Neural cell (in vitro differentiated cells): Measurements from ENCODE around the gene ATP5PO. TPM values are rescaled to one million over a fixed set of nuclear protein-coding genes. Genes with fewer than 3 reads are reported as not detected.
"Not testable (repeated sequence)": the region's sequence is repeated elsewhere in the genome, so short reads cannot be mapped to it uniquely, and the experiment has no call there.

ENCODE experiments used
- H2AFZ ChIP-seq: fragments of 200-600, 300-800 bp; sonication (generic), shearing (Covaris generic); 2 replicates; pipeline ENCODE4 v1.6.0; 2014; ENCODE audit warnings: low read depth, mild to moderate bottlenecking, antibody characterized with exemption, low read length, moderate library complexity
- H3F3A ChIP-seq: fragments of 200-600 bp; shearing (Covaris generic); 2 replicates; pipeline ENCODE4 v1.6.1; 2016; ENCODE audit warnings: mild to moderate bottlenecking, moderate library complexity, mixed read lengths, antibody characterized with exemption, low read length; ENCODE audit not compliant: insufficient read depth, poor library complexity, severe bottlenecking
- H3K27ac ChIP-seq: fragments of 200-600, 300-800 bp; sonication (generic), shearing (Covaris generic); 2 replicates; pipeline ENCODE4 v1.5.1; 2014; ENCODE audit warnings: mild to moderate bottlenecking, low read length, moderate library complexity
- H3K27me3 ChIP-seq: fragments of 300-800, 200-600 bp; sonication (generic), shearing (Covaris generic); 2 replicates; pipeline ENCODE4 v1.6.0; 2014; ENCODE audit warnings: mild to moderate bottlenecking, low read depth, low read length, moderate library complexity; ENCODE audit not compliant: insufficient read depth
- H3K36me3 ChIP-seq: fragments of 300-800, 200-600 bp; sonication (generic), shearing (Covaris generic); 2 replicates; pipeline ENCODE4 v1.5.1; 2014; ENCODE audit warnings: mild to moderate bottlenecking, antibody characterized with exemption, low read length, moderate library complexity; ENCODE audit not compliant: insufficient read depth
- H3K4me2 ChIP-seq: fragments of 300-800, 200-600 bp; sonication (generic), shearing (Covaris generic); 2 replicates; pipeline ENCODE4 v1.6.0; 2014; ENCODE audit warnings: mild to moderate bottlenecking, low read length
- H3K4me3 ChIP-seq: fragments of 300-800, 200-600 bp; sonication (generic), shearing (Covaris generic); 2 replicates; pipeline ENCODE4 v1.5.1; 2014; ENCODE audit warnings: mild to moderate bottlenecking, low read length, moderate library complexity
- H3K79me2 ChIP-seq: fragments of 200-600 bp; shearing (Covaris generic); replicated peaks from 2 replicates; pipeline ENCODE4 v1.6.0; 2014; ENCODE audit warnings: mild to moderate bottlenecking, low read length, moderate library complexity; ENCODE audit not compliant: insufficient read depth
- H3K9ac ChIP-seq: fragments of 300-800, 200-600 bp; sonication (generic), shearing (Covaris generic); 2 replicates; pipeline ENCODE4 v1.6.1; 2016; ENCODE audit warnings: mild to moderate bottlenecking, low read length, mixed read lengths
- H3K9me2 ChIP-seq: fragments of 200-600 bp; shearing (Covaris generic); 2 replicates; pipeline ENCODE4 v1.6.1; 2016; ENCODE audit warnings: mild to moderate bottlenecking, low read length, mixed read lengths; ENCODE audit not compliant: insufficient read depth
- H3K9me3 ChIP-seq: fragments of 200-600, 300-800 bp; sonication (generic), shearing (Covaris generic); 2 replicates; pipeline ENCODE4 v1.6.1; 2016; ENCODE audit warnings: mild to moderate bottlenecking, mixed run types, low read length, moderate library complexity, mixed read lengths
- H4K20me1 ChIP-seq: fragments of 200-600 bp; shearing (Covaris generic); 2 replicates; pipeline ENCODE4 v1.6.1; 2016; ENCODE audit warnings: mild to moderate bottlenecking, mixed run types; ENCODE audit not compliant: insufficient read depth
- EP300 ChIP-seq: fragments of 450-650 bp; conservative IDR thresholded peaks from 2 replicates; pipeline ENCODE4 v1.6.1; 2014; ENCODE audit warnings: antibody characterized with exemption, mild to moderate bottlenecking, moderate library complexity; ENCODE audit not compliant: poor library complexity, severe bottlenecking
- EZH2 ChIP-seq: fragments of 200-600, 300-800 bp; shearing (Covaris generic), sonication (generic); IDR thresholded peaks from 2 replicates; pipeline ENCODE4 v1.6.1; 2014; ENCODE audit warnings: antibody characterized with exemption, low read length, borderline replicate concordance, mild to moderate bottlenecking; ENCODE audit not compliant: insufficient read depth, poor library complexity, severe bottlenecking
- MXI1 ChIP-seq: fragments of 450-650 bp; conservative IDR thresholded peaks from 2 replicates; pipeline ENCODE4 v1.6.1; 2014; ENCODE audit warnings: antibody characterized with exemption, mild to moderate bottlenecking; ENCODE audit not compliant: poor library complexity, severe bottlenecking
- POLR2AphosphoS5 ChIP-seq: IDR thresholded peaks from 2 replicates; pipeline ENCODE4 v1.6.1; 2012
- RAD21 ChIP-seq: fragments of 450-650 bp; conservative IDR thresholded peaks from 2 replicates; pipeline ENCODE4 v1.6.1; 2014; ENCODE audit warnings: antibody characterized with exemption, mild to moderate bottlenecking, moderate library complexity
- SMC3 ChIP-seq: fragments of 450-650 bp; conservative IDR thresholded peaks from 2 replicates; pipeline ENCODE4 v1.6.1; 2014; ENCODE audit warnings: antibody characterized with exemption, mild to moderate bottlenecking, moderate library complexity; ENCODE audit not compliant: poor library complexity
- TAF1 ChIP-seq: IDR thresholded peaks from 2 replicates; pipeline ENCODE4 v1.6.1; 2012; ENCODE audit warnings: low read depth
- polyA plus RNA-seq: library from polyadenylated mRNA; depleted of rRNA; stranded (reverse); fragments of >200 nt; gene quantifications from 2 replicates; pipeline ENCODE4 v1.2.3, GENCODE V29; 2014
- TF ChIP-seq, protein P1 (sequence below): fragments of 450-650 bp; IDR thresholded peaks from 2 replicates; pipeline ENCODE4 v1.5.1; 2014; ENCODE audit warnings: antibody characterized with exemption, mild to moderate bottlenecking, moderate library complexity; ENCODE audit not compliant: poor library complexity, severe bottlenecking
- TF ChIP-seq, protein P2 (sequence below): IDR thresholded peaks from 2 replicates; pipeline ENCODE4 v1.6.1; 2012; ENCODE audit warnings: borderline replicate concordance

Gene ATP5PO
- polyA plus RNA-seq, 1 donor from 2014 or later = 439 TPM

DNA sequence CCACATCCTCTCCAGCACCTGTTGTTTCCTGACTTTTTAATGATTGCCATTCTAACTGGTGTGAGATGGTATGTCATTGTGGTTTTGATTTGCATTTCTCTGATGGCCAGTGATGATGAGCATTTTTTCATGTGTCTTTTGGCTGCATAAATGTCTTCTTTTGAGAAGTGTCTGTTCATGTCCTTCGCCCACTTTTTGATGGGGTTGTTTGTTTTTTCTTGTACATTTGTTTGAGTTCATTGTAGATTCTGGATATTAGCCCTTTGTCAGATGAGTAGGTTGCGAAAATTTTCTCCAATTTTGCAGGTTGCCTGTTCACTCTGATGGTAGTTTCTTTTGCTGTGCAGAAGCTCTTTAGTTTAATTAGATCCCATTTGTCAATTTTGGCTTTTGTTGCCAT is 10.6 kb upstream of the ATP5PO start:
- H3K79me2 ChIP-seq = not testable (repeated sequence)

DNA sequence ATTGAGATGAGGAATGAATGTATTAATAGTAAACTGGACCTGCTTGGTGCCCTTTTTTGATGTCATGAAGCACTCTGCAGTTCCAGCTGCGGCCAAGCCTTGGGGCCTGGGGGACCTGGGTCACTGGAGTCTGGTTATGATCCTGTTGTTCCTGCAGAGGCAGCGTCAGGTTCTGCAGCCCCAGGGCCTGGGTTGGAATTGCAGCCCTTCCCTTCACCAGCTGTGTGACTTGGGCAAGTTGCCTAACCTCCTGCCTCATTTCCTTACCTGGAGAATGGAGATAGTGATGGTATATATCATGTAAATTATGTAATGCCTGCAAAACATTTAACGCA is 9.1 kb upstream of the ATP5PO start:
- no peak for TF ChIP-seq EZH2
- TF ChIP-seq, protein P1, sequence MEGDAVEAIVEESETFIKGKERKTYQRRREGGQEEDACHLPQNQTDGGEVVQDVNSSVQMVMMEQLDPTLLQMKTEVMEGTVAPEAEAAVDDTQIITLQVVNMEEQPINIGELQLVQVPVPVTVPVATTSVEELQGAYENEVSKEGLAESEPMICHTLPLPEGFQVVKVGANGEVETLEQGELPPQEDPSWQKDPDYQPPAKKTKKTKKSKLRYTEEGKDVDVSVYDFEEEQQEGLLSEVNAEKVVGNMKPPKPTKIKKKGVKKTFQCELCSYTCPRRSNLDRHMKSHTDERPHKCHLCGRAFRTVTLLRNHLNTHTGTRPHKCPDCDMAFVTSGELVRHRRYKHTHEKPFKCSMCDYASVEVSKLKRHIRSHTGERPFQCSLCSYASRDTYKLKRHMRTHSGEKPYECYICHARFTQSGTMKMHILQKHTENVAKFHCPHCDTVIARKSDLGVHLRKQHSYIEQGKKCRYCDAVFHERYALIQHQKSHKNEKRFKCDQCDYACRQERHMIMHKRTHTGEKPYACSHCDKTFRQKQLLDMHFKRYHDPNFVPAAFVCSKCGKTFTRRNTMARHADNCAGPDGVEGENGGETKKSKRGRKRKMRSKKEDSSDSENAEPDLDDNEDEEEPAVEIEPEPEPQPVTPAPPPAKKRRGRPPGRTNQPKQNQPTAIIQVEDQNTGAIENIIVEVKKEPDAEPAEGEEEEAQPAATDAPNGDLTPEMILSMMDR = no peak
- no peak for TF ChIP-seq POLR2AphosphoS5
- no peak for TF ChIP-seq TAF1
- no peak for TF ChIP-seq SMC3
- TF ChIP-seq MXI1 = no peak
- no peak for TF ChIP-seq RAD21
- no peak for TF ChIP-seq EP300
- TF ChIP-seq, protein P2, sequence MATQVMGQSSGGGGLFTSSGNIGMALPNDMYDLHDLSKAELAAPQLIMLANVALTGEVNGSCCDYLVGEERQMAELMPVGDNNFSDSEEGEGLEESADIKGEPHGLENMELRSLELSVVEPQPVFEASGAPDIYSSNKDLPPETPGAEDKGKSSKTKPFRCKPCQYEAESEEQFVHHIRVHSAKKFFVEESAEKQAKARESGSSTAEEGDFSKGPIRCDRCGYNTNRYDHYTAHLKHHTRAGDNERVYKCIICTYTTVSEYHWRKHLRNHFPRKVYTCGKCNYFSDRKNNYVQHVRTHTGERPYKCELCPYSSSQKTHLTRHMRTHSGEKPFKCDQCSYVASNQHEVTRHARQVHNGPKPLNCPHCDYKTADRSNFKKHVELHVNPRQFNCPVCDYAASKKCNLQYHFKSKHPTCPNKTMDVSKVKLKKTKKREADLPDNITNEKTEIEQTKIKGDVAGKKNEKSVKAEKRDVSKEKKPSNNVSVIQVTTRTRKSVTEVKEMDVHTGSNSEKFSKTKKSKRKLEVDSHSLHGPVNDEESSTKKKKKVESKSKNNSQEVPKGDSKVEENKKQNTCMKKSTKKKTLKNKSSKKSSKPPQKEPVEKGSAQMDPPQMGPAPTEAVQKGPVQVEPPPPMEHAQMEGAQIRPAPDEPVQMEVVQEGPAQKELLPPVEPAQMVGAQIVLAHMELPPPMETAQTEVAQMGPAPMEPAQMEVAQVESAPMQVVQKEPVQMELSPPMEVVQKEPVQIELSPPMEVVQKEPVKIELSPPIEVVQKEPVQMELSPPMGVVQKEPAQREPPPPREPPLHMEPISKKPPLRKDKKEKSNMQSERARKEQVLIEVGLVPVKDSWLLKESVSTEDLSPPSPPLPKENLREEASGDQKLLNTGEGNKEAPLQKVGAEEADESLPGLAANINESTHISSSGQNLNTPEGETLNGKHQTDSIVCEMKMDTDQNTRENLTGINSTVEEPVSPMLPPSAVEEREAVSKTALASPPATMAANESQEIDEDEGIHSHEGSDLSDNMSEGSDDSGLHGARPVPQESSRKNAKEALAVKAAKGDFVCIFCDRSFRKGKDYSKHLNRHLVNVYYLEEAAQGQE = no peak
- H3K36me3 ChIP-seq = no peaks in the 10 kb centered on the region
- no peaks in the 10 kb centered on the region for H3K27me3 ChIP-seq
- no peak overlapping the region for H3K9ac ChIP-seq
- H3K9me2 ChIP-seq = no peaks in the 10 kb centered on the region
- H3K4me3 ChIP-seq = no peak overlapping the region
- no peaks in the 10 kb centered on the region for H3K9me3 ChIP-seq
- no peaks in the 10 kb centered on the region for H3F3A ChIP-seq
- H3K79me2 ChIP-seq = no peaks in the 10 kb centered on the region
- no peaks in the 10 kb centered on the region for H4K20me1 ChIP-seq
- no peak overlapping the region for H2AFZ ChIP-seq
- no peak overlapping the region for H3K4me2 ChIP-seq
- H3K27ac ChIP-seq = no peak overlapping the region

More for the DNA sequence above, 10.6 kb upstream of the ATP5PO start:
- not testable (repeated sequence) for H3K27ac ChIP-seq, H3K4me2 ChIP-seq, H2AFZ ChIP-seq, H3K9me3 ChIP-seq, H3K4me3 ChIP-seq, H4K20me1 ChIP-seq, H3K9ac ChIP-seq, H3K9me2 ChIP-seq, H3K27me3 ChIP-seq, H3F3A ChIP-seq, H3K36me3 ChIP-seq

DNA sequence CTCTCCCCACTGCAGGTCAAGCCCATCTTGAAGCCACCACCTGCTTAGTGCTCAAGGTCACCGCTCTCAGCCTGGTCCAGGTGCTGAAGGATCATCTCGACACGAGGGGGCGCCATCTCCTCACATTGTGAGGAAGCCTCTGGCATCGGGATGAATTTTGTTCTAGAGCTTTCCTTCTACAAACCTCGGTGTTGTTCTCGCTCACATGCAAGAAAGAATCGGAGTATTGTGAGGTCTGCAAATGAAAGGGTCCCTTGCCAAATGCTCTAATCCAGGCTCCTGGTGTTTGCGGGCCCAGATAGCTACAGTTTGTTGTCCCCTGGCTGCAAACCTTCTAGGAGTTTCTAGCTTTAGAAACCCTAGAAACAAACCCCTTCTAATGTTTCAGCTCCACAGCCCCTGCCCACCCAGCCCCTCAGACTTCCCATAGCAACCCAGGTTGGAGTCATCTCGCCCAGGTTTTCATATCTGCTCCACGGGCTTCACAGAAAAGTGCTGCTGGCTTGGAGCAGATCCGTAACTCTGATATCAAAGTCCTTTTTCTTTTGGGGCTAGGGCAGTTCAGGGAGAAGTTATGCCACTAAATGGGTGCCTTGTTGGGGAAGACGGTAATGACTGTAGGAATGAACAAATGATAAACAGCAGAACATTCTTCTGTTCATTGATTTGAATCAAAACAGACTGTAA is 8.6 kb upstream of the ATP5PO start:
- H3K4me3 ChIP-seq = no peak overlapping the region
- H3K4me2 ChIP-seq = no peak overlapping the region
- H3K9me2 ChIP-seq = no peaks in the 10 kb centered on the region
- no peak overlapping the region for H3K9ac ChIP-seq
- H3K79me2 ChIP-seq = no peaks in the 10 kb centered on the region
- no peak overlapping the region for H2AFZ ChIP-seq
- TF ChIP-seq POLR2AphosphoS5 = no peak
- TF ChIP-seq RAD21 = peak; percentile 100
- TF ChIP-seq, protein P2 = no peak
- no peak for TF ChIP-seq EZH2
- TF ChIP-seq SMC3 = peak; percentile 100
- TF ChIP-seq EP300 = peak; percentile 24
- peak; percentile 39 for TF ChIP-seq MXI1
- TF ChIP-seq TAF1 = no peak
- TF ChIP-seq, protein P1 = peak; percentile 97
- H3K27me3 ChIP-seq = no peaks in the 10 kb centered on the region
- H4K20me1 ChIP-seq = no peaks in the 10 kb centered on the region
- H3K9me3 ChIP-seq = no peaks in the 10 kb centered on the region
- H3K36me3 ChIP-seq = no peaks in the 10 kb centered on the region
- no peaks in the 10 kb centered on the region for H3F3A ChIP-seq
- no peak overlapping the region for H3K27ac ChIP-seq
